NB4 (cell line): ENCODE data around the gene DNASE1L3.

Experiments used
- DNase-seq: peaks from one replicate; pipeline ENCODE4 v3.0.0; 2010; ENCODE audit warnings: low read depth
- H3K4me3 ChIP-seq: one replicate; pipeline ENCODE4 v1.5.1; 2011; ENCODE audit warnings: mild to moderate bottlenecking, low read depth, low read length, moderate library complexity
- MYC ChIP-seq: IDR thresholded peaks from 2 replicates; pipeline ENCODE4 v1.6.1; 2011; ENCODE audit warnings: low read depth, low read length
- POLR2A ChIP-seq: IDR thresholded peaks from 2 replicates; pipeline ENCODE4 v1.6.1; 2011; ENCODE audit warnings: mild to moderate bottlenecking; ENCODE audit not compliant: insufficient read length; ENCODE audit errors: extremely low read depth
- TF ChIP-seq, protein P1 (sequence below): IDR thresholded peaks from 2 replicates; pipeline ENCODE4 v1.6.1; 2011; ENCODE audit warnings: low read depth, low read length
- TF ChIP-seq, protein P2 (sequence below): IDR thresholded peaks from one replicate; pipeline ENCODE4 v1.5.1; 2012; ENCODE audit warnings: low read depth, low read length

The DNASE1L3 gene

DNA sequence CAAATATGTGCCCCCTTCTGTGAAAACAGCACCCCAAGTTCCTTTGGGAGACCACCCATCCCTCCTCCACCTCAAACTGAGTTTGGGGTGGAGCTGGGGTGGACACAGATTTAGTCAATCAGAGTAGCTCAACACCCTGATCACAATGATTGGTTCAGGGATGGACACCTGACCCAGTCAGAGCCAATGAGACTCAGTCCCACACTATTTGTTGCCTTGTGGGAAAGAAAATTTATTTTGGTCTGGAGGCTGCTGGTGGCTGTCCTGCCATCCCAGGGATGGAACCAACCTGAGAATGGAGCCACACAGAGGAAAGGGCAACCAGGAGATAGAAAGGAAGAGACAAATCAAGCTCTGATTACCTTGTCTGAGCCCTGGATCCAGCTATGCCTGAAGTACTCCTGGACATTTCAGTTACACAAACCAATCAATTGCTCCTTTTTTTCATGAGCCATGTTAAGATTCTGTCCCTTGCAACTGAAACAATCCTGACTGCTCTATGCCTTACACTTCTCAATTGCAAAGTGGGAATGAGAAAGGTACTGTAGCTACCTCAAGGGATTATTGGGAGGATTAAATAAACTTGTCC is 10.6 kb downstream of the DNASE1L3 start:
- TF ChIP-seq, protein P1, sequence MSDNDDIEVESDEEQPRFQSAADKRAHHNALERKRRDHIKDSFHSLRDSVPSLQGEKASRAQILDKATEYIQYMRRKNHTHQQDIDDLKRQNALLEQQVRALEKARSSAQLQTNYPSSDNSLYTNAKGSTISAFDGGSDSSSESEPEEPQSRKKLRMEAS, result no peak
- TF ChIP-seq MYC (no peak), POLR2A (no peak)
- TF ChIP-seq, protein P2, sequence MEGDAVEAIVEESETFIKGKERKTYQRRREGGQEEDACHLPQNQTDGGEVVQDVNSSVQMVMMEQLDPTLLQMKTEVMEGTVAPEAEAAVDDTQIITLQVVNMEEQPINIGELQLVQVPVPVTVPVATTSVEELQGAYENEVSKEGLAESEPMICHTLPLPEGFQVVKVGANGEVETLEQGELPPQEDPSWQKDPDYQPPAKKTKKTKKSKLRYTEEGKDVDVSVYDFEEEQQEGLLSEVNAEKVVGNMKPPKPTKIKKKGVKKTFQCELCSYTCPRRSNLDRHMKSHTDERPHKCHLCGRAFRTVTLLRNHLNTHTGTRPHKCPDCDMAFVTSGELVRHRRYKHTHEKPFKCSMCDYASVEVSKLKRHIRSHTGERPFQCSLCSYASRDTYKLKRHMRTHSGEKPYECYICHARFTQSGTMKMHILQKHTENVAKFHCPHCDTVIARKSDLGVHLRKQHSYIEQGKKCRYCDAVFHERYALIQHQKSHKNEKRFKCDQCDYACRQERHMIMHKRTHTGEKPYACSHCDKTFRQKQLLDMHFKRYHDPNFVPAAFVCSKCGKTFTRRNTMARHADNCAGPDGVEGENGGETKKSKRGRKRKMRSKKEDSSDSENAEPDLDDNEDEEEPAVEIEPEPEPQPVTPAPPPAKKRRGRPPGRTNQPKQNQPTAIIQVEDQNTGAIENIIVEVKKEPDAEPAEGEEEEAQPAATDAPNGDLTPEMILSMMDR, result no peak
- no peak for DNase-seq

DNA sequence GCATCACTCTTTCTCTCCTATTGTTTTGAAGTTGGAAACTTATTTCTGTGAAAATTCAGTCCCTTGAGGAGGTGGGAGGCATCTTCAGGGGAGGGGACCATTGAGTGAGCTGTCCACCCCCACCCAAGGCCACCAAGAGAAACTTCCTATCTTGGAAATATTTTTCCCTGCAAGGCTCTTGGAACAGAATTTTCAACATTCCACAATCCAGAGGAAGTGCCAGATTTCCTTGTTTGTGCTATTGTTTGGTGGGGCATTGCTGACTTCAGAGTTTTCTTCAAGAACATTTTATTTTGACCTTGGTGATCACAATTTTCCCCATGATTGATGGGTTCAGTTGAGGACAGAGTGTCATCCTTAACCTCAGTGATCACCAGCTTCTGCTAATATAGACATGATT is 12.0 kb downstream of the DNASE1L3 start:
- DNase-seq, result no peak
- H3K4me3 ChIP-seq, result no peak overlapping the region
- TF ChIP-seq POLR2A (no peak), MYC (no peak)
- TF ChIP-seq, protein P2, result no peak
- TF ChIP-seq, protein P1, result no peak

More for the DNA sequence above, 10.6 kb downstream of the DNASE1L3 start:
- no peak overlapping the region for H3K4me3 ChIP-seq

DNA sequence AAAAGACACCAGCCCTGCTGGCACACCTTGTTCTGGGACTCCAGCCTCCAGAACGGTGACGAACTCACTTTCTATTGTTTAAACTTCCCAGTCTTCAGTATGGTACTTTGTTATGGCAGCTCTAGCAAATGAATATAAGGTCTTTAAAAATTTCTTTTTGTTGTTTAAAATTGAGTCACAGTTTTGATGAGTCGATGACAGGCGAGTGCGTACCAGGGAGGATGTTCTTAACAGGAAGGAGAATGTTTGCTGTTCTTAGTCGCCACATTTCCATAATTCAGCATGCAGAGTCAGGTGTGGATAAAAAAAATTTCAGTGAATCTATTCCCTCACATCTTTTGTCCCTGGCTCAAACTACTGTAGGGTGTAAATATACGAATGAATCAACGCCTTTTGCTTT is 12.4 kb downstream of the DNASE1L3 start:
- TF ChIP-seq MYC (no peak), POLR2A (no peak)
- TF ChIP-seq, protein P2, result no peak
- TF ChIP-seq, protein P1, result no peak
- no peak for DNase-seq
- H3K4me3 ChIP-seq, result no peak overlapping the region

DNA sequence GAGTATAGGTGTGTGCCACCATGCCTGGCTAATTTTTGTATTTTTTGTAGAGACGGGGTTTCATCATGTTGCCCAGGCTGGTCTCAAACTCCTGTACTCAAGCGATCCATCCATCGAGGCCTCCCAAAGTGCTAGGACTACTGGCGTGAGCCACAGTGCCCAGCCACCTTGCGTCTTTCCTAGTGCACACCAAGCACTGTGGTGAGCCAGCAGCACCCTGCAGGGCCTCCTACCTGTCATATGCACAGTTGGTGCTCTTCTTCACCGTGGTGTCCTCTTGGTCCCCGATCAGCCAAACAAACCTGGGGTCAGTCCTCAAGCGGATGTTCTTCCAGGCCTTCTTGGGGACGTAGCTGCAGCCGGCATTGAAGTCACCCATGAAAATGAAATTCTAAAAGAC is 13.2 kb downstream of the DNASE1L3 start:
- DNase-seq, result no peak
- TF ChIP-seq, protein P1, result no peak
- TF ChIP-seq MYC (no peak), POLR2A (no peak)
- TF ChIP-seq, protein P2, result no peak
- H3K4me3 ChIP-seq, result no peak overlapping the region

DNA sequence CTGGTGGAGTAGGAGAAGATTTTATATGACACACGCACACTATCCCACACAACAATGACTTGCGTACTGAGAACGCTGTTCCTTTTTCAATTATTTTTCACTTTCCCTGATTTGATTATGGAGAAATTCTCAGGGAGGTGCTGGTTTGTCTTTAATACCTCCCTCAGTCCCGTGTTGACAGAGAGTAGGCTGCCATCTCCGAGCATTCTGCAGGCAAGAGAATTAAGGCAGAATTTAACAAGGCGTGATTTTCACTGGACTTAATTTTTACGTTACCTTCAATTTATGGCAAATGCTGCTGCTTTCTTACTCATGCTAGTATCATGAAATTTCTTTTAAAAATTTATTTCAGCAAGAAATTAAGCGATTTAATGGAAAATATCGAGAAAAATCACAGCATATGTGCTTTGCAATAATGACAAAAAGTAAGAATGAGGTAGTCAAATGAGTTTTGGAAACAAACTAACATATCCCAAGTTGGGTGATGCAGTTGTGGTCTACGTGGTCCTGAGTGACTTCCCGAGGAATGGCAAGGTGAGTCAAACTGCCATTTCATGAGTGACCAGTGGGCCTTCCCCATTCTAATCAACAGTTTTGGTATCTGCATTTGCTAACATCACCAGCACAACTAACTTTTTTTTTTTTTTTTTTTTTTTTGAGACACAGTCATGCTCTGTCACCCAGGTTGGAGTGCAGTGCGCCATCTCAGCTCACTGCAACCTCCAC is 16.9 kb downstream of the DNASE1L3 start:
- H3K4me3 ChIP-seq, result no peak overlapping the region
- no peak for DNase-seq
- TF ChIP-seq, protein P1, result no peak
- no peak for TF ChIP-seq MYC
- TF ChIP-seq, protein P2, result no peak
- no peak for TF ChIP-seq POLR2A
